ENCODE results near the gene TMED3. TPM values are rescaled to one million over a fixed set of nuclear protein-coding genes. Genes with fewer than 3 reads are reported as not detected.

TMED3 gene
- total and polyA plus RNA-seq, 2 donors (not counting 3 experiments of a cell fraction or from before 2014, with no cell fraction given), result 105 to 322 TPM

DNA sequence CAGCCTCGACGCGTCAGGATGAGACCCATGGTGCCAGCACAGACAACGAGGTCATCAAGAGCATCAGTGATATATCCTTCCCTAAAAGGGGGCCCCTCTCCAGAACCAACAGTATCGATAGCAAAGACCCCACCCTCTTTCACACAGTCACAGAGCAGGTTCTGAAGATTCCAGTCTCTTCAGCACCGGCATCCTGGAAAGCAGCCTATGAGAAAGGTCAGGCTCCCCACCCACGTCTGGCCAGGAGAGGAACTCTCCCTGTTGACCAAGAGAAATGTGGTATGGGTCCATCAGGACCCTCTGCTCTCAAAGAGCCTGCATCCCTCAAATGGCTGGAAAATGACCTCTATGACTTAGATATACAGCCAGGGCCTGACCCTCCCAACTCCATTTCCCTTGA, 16.8 kb upstream of the TMED3 start:
- Histone ChIP-seq H3K27me3 (ENCODE audit: control insufficient read depth in 2 of 2, insufficient read depth in 2 of 2, low read length in 2 of 2) (peaks cover 0 to 13% of the 10 kb centered on the region in 2 experiments), H3K9me1 (replicated peaks; ENCODE audit: control insufficient read depth, extremely low read depth, insufficient read depth, low read length) (no peaks in the 10 kb centered on the region), H3K36me3 (ENCODE audit: control insufficient read depth in 2 of 2, extremely low read depth in 1 of 2, insufficient read depth in 2 of 2, low read length in 2 of 2) (no peaks in the 10 kb centered on the region), H3K4me1 (ENCODE audit: control insufficient read depth, extremely low read depth, insufficient read depth, low read length) (peaks cover 5% of the 10 kb centered on the region), H3K4me2 (ENCODE audit: insufficient read depth, low read length) (no peak overlapping the region), H3K9me3 (replicated peaks; ENCODE audit: control insufficient read depth, insufficient read depth, low read length) (no peaks in the 10 kb centered on the region), H3K9ac (replicated peaks; ENCODE audit: extremely low read depth, insufficient read depth, low read length) (no peak overlapping the region), H3K4me3 (replicated peaks in 1 of 3; ENCODE audit: insufficient read depth in 1 of 3, low read depth in 1 of 3, low read length in 3 of 3) (no peak overlapping the region), H2AFZ (ENCODE audit: low read depth, low read length) (no peak overlapping the region), H3K79me2 (ENCODE audit: control insufficient read depth, insufficient read depth, low read length) (no peaks in the 10 kb centered on the region), H3K27ac (ENCODE audit: insufficient read depth, low read depth, low read length) (no peak overlapping the region), H4K20me1 (replicated peaks; ENCODE audit: control insufficient read depth, extremely low read depth, insufficient read depth, low read length) (no peaks in the 10 kb centered on the region)
- dilution Hi-C loops (cut with MboI; ENCODE audit: extremely low pct_ligation_motif_present, low sequenced_read_pairs), result no loop called here
- TF ChIP-seq FOS (IDR thresholded peaks at IDR 0.05; ENCODE audit: borderline replicate concordance, insufficient read depth, low read length), result no peak
- no peak for TF ChIP-seq JUN (IDR thresholded peaks at IDR 0.05; ENCODE audit: borderline replicate concordance, insufficient read depth, insufficient read length, low read depth)
- TF ChIP-seq EZH2 (IDR thresholded peaks at IDR 0.05; ENCODE audit: borderline replicate concordance, low read depth, low read length, severe bottlenecking), result no peak
- no peak for TF ChIP-seq MYC (IDR thresholded peaks at IDR 0.05; ENCODE audit: low read depth, low read length)
- TF ChIP-seq POLR2AphosphoS5 (IDR thresholded peaks at IDR 0.05; ENCODE audit: insufficient read depth, low read depth, low read length), result no peak
- TF ChIP-seq, protein P1, sequence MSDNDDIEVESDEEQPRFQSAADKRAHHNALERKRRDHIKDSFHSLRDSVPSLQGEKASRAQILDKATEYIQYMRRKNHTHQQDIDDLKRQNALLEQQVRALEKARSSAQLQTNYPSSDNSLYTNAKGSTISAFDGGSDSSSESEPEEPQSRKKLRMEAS (IDR thresholded peaks at IDR 0.05; ENCODE audit: insufficient read depth, insufficient read length), result no peak
- no peak for TF ChIP-seq POLR2A (IDR thresholded peaks at IDR 0.05; ENCODE audit: low read depth, low read length)
- TF ChIP-seq, protein P2, sequence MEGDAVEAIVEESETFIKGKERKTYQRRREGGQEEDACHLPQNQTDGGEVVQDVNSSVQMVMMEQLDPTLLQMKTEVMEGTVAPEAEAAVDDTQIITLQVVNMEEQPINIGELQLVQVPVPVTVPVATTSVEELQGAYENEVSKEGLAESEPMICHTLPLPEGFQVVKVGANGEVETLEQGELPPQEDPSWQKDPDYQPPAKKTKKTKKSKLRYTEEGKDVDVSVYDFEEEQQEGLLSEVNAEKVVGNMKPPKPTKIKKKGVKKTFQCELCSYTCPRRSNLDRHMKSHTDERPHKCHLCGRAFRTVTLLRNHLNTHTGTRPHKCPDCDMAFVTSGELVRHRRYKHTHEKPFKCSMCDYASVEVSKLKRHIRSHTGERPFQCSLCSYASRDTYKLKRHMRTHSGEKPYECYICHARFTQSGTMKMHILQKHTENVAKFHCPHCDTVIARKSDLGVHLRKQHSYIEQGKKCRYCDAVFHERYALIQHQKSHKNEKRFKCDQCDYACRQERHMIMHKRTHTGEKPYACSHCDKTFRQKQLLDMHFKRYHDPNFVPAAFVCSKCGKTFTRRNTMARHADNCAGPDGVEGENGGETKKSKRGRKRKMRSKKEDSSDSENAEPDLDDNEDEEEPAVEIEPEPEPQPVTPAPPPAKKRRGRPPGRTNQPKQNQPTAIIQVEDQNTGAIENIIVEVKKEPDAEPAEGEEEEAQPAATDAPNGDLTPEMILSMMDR (IDR thresholded peaks at IDR 0.05; ENCODE audit: extremely low read depth in 1 of 2, insufficient read depth in 1 of 2, low read depth in 1 of 2, low read length in 2 of 2), result no peak
- TF ChIP-seq GATA2 (IDR thresholded peaks at IDR 0.05; ENCODE audit: insufficient read depth, insufficient read length, low read depth, low read length), result no peak
- no peak for FAIRE-seq
- intact Hi-C loops (cut with micrococcal nuclease), result no loop called here
- no peak for DNase-seq (ENCODE audit: low read depth, low spot score)
- ChIA-PET POLR2A (no interaction called here), CTCF (interaction anchor here (1.5 kb wide), 1 partner anchor 556 kb away, joined by 3 read pairs; no protein-coding TSS in a partner anchor)
- BruUV-seq (replicated peaks), result no TSS peak
